GM19043 (cell line): ENCODE data around the gene PDGFRB.

Experiments used
- ATAC-seq: cut with Tn5 transposase; IDR thresholded peaks from one replicate; pipeline ENCODE4 v1.9.1; 2021; ENCODE audit warnings: low read depth; ENCODE audit not compliant: unreplicated experiment

PDGFRB gene

DNA sequence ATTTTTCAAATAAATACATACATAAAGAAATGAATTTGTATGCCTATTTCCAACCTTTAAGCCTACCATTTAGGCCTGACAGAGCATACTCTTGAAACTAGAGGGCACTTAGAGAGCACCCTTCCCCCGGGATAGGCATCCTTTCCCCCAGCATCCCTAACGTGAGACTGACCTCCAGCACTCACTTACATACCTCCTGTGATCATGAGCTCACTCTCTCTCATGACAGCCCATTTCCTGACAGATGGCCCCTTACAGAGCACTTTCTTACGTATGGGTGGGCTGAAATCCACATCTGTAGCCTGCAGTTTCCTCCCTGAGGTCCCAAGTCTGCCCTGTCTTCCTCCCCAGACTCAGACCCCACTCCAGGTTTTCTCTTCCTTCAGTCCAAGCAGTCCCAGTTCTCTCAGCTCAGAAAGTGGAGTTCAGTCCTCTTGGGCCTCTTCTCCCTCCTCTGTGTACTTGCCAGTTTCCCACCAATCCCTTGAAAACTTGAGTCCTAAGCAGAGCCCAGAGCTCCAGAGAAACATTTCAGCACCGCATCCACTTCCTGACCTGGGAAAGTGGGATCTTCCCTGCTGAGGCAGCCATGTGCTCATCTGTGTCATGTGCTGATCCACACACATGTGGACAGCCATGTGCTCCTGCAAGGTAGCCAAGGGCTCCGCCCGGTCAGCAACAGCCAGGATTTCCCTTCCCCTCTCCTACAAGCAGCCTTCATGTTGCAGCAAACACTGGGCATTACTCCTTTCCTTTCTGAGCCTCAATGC lies 8.8 kb upstream of the PDGFRB start:
- ATAC-seq = no peak

GRCh38 chr5:150163547-150164059 lies 8.0 kb upstream of the PDGFRB start:
- no peak for ATAC-seq

DNA sequence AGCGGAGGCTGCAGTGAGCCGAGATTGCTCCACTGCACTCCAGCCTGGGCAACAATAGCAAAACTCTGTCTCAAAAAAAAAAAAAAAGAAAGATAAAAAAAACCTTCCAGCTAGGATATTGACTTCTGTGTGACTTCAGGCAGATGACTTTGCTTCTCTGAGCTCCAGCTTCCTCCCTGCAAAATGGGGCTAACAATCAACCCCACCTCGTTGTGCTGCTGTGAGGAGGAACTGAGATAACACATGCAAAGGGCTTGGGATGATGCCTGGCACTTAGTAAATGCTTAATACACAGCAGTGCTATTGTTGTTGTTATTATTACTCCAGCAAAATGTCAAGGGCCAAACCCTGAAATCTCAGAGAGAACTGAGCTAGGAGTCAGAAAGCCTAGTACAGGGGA lies 7.4 kb upstream of the PDGFRB start:
- no peak for ATAC-seq

GRCh38 chr5:150162142-150162513 lies 6.5 kb upstream of the PDGFRB start:
- no peak for ATAC-seq

- ATAC-seq = peak; percentile 81
These were observed 5.8 kb upstream of the PDGFRB start for GRCh38 chr5:150161242-150162141.

- no peak for ATAC-seq
These were observed 4.9 kb upstream of the PDGFRB start for GRCh38 chr5:150160448-150161081.

- ATAC-seq = no peak
These were observed 4.1 kb upstream of the PDGFRB start for GRCh38 chr5:150159741-150160179.

DNA sequence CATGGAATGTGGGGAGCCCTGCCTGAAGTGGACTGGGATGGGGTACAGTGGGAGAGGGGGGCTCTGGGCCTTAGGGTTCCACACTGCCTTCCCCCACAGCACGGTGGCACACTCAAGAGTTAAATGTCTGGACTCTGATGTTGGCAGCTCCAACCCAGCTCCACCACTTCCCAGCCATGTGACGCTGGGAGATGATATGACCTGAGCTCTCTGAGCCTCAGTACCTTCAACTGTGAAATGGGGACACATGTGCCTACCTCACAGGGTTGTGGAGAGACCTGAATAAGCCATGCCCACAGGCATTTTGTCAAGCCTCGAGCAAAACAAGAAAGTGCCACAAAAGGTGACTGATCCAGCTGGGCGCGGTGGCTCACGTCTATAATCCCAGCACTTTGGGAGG lies 3.4 kb upstream of the PDGFRB start:
- no peak for ATAC-seq

GRCh38 chr5:150158170-150158949 lies 2.7 kb upstream of the PDGFRB start:
- ATAC-seq = no peak

DNA sequence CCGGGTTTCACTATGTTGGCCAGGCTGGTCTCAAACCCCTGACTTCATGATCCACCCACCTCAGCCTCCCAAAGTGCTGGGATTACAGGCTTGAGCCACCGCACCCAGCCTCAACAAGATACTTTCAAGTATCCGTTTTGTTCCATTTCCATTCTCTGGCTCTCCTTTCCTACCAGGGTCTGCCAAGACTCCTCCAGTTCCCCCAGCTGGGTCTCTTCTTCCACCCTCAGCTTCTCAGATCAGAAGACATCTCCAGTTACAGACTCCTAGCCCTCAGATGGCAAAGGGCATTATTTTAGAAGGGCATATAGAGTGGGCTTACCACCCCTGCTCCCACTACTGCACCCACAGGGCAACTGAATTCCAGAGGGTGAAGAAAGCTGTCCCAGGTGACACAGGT lies 1.5 kb upstream of the PDGFRB start:
- no peak for ATAC-seq

GRCh38 chr5:150156540-150156939 lies 895 bp upstream of the PDGFRB start:
- ATAC-seq = no peak

- ATAC-seq = no peak
These were observed 353 bp upstream of the PDGFRB start for GRCh38 chr5:150156027-150156368.

DNA sequence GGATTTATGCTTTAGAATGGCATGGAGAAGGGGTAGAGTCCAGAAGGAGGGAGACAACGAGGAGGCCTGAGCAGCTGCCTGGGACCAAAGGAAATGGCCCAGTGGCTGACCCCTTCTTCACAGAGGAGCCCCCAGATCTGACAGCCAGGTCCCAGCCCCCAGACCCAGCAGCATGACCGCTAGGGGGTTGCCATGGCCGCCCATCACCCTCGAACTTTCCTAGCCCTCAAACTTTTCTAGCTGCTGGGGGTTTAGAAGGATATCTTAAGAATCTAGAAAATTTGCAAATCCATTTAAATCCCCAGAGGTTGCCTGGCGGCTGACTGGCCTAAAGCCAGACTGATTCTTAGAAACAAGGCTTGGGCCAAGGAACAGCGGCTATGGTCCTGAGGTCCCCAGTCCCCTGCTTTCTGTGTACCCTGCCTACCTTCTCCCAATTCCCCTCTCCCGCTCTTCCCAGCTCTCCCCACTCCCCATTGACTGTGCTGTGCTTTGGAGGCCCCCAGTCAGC lies 972 bp downstream of the PDGFRB start:
- no peak for ATAC-seq

DNA sequence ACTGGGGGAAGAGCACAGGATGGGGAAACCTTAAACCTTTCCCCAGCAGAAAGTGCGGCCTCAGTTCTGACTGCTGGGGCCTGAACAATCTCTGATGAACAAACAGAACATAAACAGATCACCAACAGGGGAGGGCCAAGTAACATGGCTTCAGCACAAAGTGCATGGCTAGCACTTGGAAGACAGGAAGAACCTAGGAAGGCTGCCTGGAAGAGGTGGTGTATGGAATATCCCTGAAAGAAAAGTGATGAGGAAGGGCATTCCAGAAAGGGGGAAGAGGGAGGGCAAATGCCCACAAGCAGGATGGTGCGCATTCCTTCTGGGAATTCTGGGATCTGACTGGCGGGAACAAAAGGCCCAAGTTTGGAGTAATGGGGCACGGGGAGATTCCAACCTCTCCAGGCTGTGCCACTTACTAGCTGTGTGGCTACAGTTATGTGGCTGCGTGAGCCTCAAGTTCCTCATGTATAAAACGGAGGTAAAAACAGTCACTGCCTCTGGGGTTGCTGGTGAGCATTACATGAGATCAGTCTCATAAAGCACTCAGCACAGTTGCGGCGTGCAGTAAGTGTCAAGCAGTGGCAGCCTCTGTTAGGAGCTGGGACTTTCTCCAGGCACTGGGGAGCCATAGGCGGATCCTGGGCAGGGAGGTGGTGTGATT lies 1.6 kb downstream of the PDGFRB start:
- ATAC-seq = no peak

DNA sequence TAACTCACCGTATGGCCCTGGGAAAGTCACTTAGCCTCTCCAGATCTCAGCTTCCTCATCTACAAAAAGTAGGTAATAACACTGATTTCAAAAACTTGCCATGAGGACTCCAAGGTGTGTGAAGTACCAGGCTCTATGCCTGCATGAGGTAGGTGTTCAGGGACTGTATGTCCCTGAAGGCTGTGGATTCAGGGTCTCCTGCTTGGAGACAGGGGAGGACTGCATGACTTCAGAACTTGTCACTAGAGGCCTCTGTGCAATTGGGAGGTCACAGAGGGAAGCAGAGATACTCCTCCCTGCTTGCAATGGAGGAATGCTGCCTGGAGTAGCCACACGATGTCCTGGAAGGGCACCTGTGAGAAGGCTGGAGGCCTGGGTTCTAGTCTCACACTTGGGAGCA lies 2.2 kb downstream of the PDGFRB start:
- ATAC-seq = no peak

DNA sequence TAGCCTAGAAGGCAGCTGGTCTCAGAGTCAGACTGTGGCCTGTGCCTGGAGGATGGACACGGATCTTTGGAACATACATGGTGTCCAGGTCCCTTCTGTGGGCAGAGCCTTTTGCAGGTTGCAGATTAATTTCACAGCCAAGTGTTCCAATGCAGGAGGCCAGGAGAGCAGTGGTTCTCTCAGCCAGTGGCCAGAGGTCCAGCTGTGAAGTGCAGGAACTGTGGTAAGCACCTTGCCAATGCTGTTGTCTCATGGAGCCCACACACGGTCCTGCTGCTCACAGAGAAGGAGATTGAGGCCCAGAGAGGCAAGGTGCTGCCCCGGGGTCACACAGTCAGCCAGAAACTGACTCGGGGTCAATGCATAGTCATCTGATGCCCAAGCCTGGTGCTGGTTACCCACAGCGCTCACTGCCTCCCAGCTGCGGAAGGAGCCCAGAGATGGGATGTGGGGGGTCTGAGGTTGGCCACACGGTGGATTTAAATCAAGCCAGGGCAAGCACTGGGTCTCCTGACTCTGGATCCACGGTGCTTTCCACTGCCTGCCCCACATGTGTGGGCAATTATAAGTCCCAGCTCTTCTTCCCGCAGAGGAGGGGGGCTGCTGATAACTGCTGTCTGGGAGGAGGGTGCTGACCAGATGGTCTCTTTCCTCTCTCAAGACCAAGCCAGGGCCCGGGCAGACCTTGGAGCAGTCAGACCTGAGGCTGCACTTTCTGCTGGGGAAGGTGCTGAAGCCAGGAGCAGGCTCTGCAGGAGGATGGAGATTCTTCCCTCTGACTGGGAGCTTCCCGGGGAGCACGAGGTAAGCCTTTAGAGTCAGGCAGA lies 2.8 kb downstream of the PDGFRB start:
- no peak for ATAC-seq

DNA sequence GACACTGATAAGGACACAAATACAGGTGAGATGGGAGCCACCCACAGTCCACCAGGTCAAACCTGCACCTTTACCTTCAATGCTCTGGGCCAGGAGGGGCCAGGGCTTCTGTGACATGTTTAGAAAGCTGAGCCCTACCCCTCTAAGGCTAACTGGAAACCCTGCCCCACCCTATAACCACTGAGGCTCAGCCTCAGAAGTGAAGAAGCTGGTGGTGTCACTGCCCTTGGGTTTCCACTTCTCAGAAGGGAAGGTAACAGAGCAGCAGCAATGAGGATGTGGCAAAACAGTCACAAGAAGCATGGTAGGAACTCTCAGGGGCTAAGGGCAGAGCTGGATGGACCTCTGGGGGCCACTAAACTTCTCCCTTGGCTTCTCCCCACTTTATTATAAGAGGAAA lies 6.0 kb downstream of the PDGFRB start:
- no peak for ATAC-seq

GRCh38 chr5:150148117-150148927 lies 7.3 kb downstream of the PDGFRB start:
- no peak for ATAC-seq
